Mesenchymal stem cell (in vitro differentiated cells and primary cell): ENCODE results near the gene NID1.
"Not testable (repeated sequence)": the region's sequence is repeated elsewhere in the genome, so short reads cannot be mapped to it uniquely, and the experiment has no call there.

ENCODE experiments used
- DNase-seq: peaks from one replicate; pipeline ENCODE4 v3.0.0-alpha.2; 2013
- H2AFZ ChIP-seq: one replicate; pipeline ENCODE4 v1.6.1; 2013; ENCODE audit warnings: low read depth, mild to moderate bottlenecking, control low read depth, inconsistent platforms, low read length, moderate library complexity
- H2AK5ac ChIP-seq: 2 replicates; pipeline ENCODE4 v1.6.1; 2013; ENCODE audit warnings: low read length, moderate library complexity, mild to moderate bottlenecking, inconsistent platforms; ENCODE audit not compliant: severe bottlenecking
- H2BK120ac ChIP-seq: one replicate; pipeline ENCODE4 v1.6.1; 2013; ENCODE audit warnings: low read depth, mild to moderate bottlenecking, inconsistent platforms, low read length, moderate library complexity
- H2BK12ac ChIP-seq, 2 experiments: one replicate each; pipeline ENCODE4 v1.6.1; 2013; ENCODE audit warnings: inconsistent platforms in 2 of 2, low read length in 2 of 2, mild to moderate bottlenecking in 2 of 2, moderate library complexity in 2 of 2, control low read depth in 1 of 2
- H2BK15ac ChIP-seq: one replicate; pipeline ENCODE4 v1.6.1; 2013; ENCODE audit warnings: mild to moderate bottlenecking, low read depth, inconsistent platforms; ENCODE audit not compliant: poor library complexity, severe bottlenecking
- H2BK5ac ChIP-seq: 2 replicates; pipeline ENCODE4 v1.6.1; 2013; ENCODE audit warnings: low read depth, mild to moderate bottlenecking, low read length, control low read depth, inconsistent platforms; ENCODE audit not compliant: poor library complexity, severe bottlenecking
- H3K14ac ChIP-seq, 2 experiments: one replicate each; pipeline ENCODE4 v1.6.1; 2013; ENCODE audit warnings: inconsistent platforms in 2 of 2, low read length in 2 of 2, control low read depth in 1 of 2, mild to moderate bottlenecking in 1 of 2, moderate library complexity in 1 of 2
- H3K18ac ChIP-seq, 2 experiments: one replicate each; pipeline ENCODE4 v1.6.1; 2013; ENCODE audit warnings: inconsistent platforms in 2 of 2, low read length in 2 of 2, control low read depth in 1 of 2, low read depth in 1 of 2, mild to moderate bottlenecking in 1 of 2
- H3K23ac ChIP-seq, 2 experiments: one replicate each; pipeline ENCODE4 v1.6.1; 2013; ENCODE audit warnings: inconsistent platforms in 2 of 2, low read length in 2 of 2, mild to moderate bottlenecking in 2 of 2, moderate library complexity in 2 of 2, control low read depth in 1 of 2
- H3K27ac ChIP-seq: 2 replicates; pipeline ENCODE4 v1.5.1; 2013; ENCODE audit warnings: mild to moderate bottlenecking, moderate library complexity, low read length, control low read depth, inconsistent platforms; ENCODE audit not compliant: poor library complexity, severe bottlenecking
- H3K27me3 ChIP-seq, 2 experiments: 2 replicates each; pipeline versions ENCODE4 v1.6.1 to v1.7.0; 2013; ENCODE audit warnings: low read length in 2 of 2, mild to moderate bottlenecking in 2 of 2, moderate library complexity in 2 of 2, control low read depth in 1 of 2, inconsistent platforms in 1 of 2; ENCODE audit not compliant: control insufficient read depth in 1 of 2, insufficient read depth in 1 of 2
- H3K36me3 ChIP-seq, 2 experiments: 2 replicates each; pipeline versions ENCODE4 v1.6.1 to v1.7.0; 2013; ENCODE audit warnings: low read length in 2 of 2, control low read depth in 1 of 2, inconsistent platforms in 1 of 2, low read depth in 1 of 2, mild to moderate bottlenecking in 1 of 2; ENCODE audit not compliant: insufficient read depth in 2 of 2, control insufficient read depth in 1 of 2
- H3K4ac ChIP-seq, 2 experiments: one replicate each; pipeline ENCODE4 v1.6.1; 2013; ENCODE audit warnings: inconsistent platforms in 2 of 2, low read length in 2 of 2, mild to moderate bottlenecking in 2 of 2, moderate library complexity in 2 of 2, control low read depth in 1 of 2, low read depth in 1 of 2
- H3K4me1 ChIP-seq: 2 replicates; pipeline ENCODE4 v1.6.1; 2013; ENCODE audit warnings: low read depth, low read length, control low read depth; ENCODE audit not compliant: control insufficient read depth, insufficient read depth
- H3K4me2 ChIP-seq: 2 replicates; pipeline ENCODE4 v1.6.1; 2013; ENCODE audit warnings: low read length, mild to moderate bottlenecking, inconsistent platforms; ENCODE audit not compliant: poor library complexity, severe bottlenecking
- H3K4me3 ChIP-seq, 2 experiments: 2 replicates each; pipeline versions ENCODE4 v1.5.1 to v1.7.0; 2013; ENCODE audit warnings: low read length in 2 of 2, mild to moderate bottlenecking in 2 of 2, control low read depth in 1 of 2, low read depth in 1 of 2; ENCODE audit not compliant: insufficient read depth in 1 of 2
- H3K79me1 ChIP-seq: replicated peaks from 2 replicates; pipeline ENCODE4 v1.6.1; 2013; ENCODE audit warnings: mild to moderate bottlenecking, control low read depth, low read length, inconsistent platforms; ENCODE audit not compliant: poor library complexity, severe bottlenecking
- H3K9ac ChIP-seq: 2 replicates; pipeline ENCODE4 v1.7.0; 2013; ENCODE audit warnings: mild to moderate bottlenecking, low read length, moderate library complexity
- H3K9me3 ChIP-seq: 2 replicates; pipeline ENCODE4 v1.7.0; 2013; ENCODE audit warnings: mild to moderate bottlenecking, low read length; ENCODE audit not compliant: control insufficient read depth
- H4K8ac ChIP-seq: one replicate; pipeline ENCODE4 v1.6.1; 2013; ENCODE audit warnings: inconsistent platforms, mild to moderate bottlenecking, low read length, moderate library complexity
- H4K91ac ChIP-seq: one replicate; pipeline ENCODE4 v1.6.1; 2013; ENCODE audit warnings: mild to moderate bottlenecking, low read length, inconsistent platforms
- WGBS: methylation state at CpG from one replicate; pipeline ENCODE4 v1.1.7; 2013; ENCODE audit warnings: mixed read lengths; 5-methylcytosine and 5-hydroxymethylcytosine counted together

Gene NID1

GRCh38 chr1:236079703-236080102 is 14.8 kb upstream of the NID1 start:
- H4K8ac ChIP-seq, result no peak overlapping the region
- no peak overlapping the region for H3K23ac ChIP-seq
- H3K27ac ChIP-seq, result no peak overlapping the region
- no peak overlapping the region for H3K4me3 ChIP-seq
- H3K9me3 ChIP-seq, result no peaks in the 10 kb centered on the region
- no peak overlapping the region for H4K91ac ChIP-seq
- no peak overlapping the region for H2BK12ac ChIP-seq
- no peaks in the 10 kb centered on the region for H3K27me3 ChIP-seq
- no peak overlapping the region for H2AK5ac ChIP-seq
- no peak overlapping the region for H2BK5ac ChIP-seq
- no peak for DNase-seq
- no peak overlapping the region for H3K4ac ChIP-seq
- H3K14ac ChIP-seq, result no peak overlapping the region
- 95% methylated on average over 4 of the region's 5 CpGs for WGBS
- H3K79me1 ChIP-seq, result no peaks in the 10 kb centered on the region
- no peak overlapping the region for H3K4me2 ChIP-seq
- no peaks in the 10 kb centered on the region for H3K36me3 ChIP-seq
- no peaks in the 10 kb centered on the region for H3K4me1 ChIP-seq
- no peak overlapping the region for H3K9ac ChIP-seq
- no peak overlapping the region for H2BK15ac ChIP-seq
- no peak overlapping the region for H3K18ac ChIP-seq
- H2AFZ ChIP-seq, result no peak overlapping the region
- no peak overlapping the region for H2BK120ac ChIP-seq

GRCh38 chr1:236078993-236079392 is 14.1 kb upstream of the NID1 start:
- H2AK5ac ChIP-seq, result no peak overlapping the region
- H3K27me3 ChIP-seq, result no peaks in the 10 kb centered on the region
- no peak overlapping the region for H3K9ac ChIP-seq
- WGBS, result 94% methylated on average over 2 of the region's 2 CpGs
- no peak for DNase-seq
- H2AFZ ChIP-seq, result no peak overlapping the region
- no peak overlapping the region for H3K14ac ChIP-seq
- H2BK15ac ChIP-seq, result no peak overlapping the region
- H3K18ac ChIP-seq, result no peak overlapping the region
- no peak overlapping the region for H2BK120ac ChIP-seq
- no peaks in the 10 kb centered on the region for H3K4me1 ChIP-seq
- H2BK12ac ChIP-seq, result no peak overlapping the region
- no peaks in the 10 kb centered on the region for H3K36me3 ChIP-seq
- H2BK5ac ChIP-seq, result no peak overlapping the region
- no peak overlapping the region for H3K4ac ChIP-seq
- no peak overlapping the region for H4K8ac ChIP-seq
- H3K4me2 ChIP-seq, result no peak overlapping the region
- no peaks in the 10 kb centered on the region for H3K79me1 ChIP-seq
- H3K9me3 ChIP-seq, result no peaks in the 10 kb centered on the region
- H3K4me3 ChIP-seq, result no peak overlapping the region
- H3K27ac ChIP-seq, result no peak overlapping the region
- no peak overlapping the region for H3K23ac ChIP-seq
- H4K91ac ChIP-seq, result no peak overlapping the region

- not testable (repeated sequence) for H2BK120ac ChIP-seq, H3K4me1 ChIP-seq, H2AK5ac ChIP-seq, H3K14ac ChIP-seq, H2BK5ac ChIP-seq, H3K18ac ChIP-seq, H3K27ac ChIP-seq, H3K4me3 ChIP-seq, H3K9ac ChIP-seq, H4K91ac ChIP-seq, DNase-seq, H3K79me1 ChIP-seq, H2AFZ ChIP-seq, H3K4me2 ChIP-seq, H3K4ac ChIP-seq, H3K9me3 ChIP-seq, H3K23ac ChIP-seq, H3K36me3 ChIP-seq, H2BK15ac ChIP-seq, H3K27me3 ChIP-seq, H2BK12ac ChIP-seq, H4K8ac ChIP-seq
- WGBS, result 100% methylated on average over 1 of the region's 4 CpGs
Observed at GRCh38 chr1:236078077-236078476, 13.2 kb upstream of the NID1 start.

GRCh38 chr1:236075848-236076247 is 11.0 kb upstream of the NID1 start:
- no peak overlapping the region for H2BK12ac ChIP-seq
- H3K4me1 ChIP-seq, result no peaks in the 10 kb centered on the region
- H3K27me3 ChIP-seq, result no peaks in the 10 kb centered on the region
- no peak overlapping the region for H3K27ac ChIP-seq
- H2BK120ac ChIP-seq, result no peak overlapping the region
- DNase-seq, result no peak
- no peak overlapping the region for H3K14ac ChIP-seq
- H3K18ac ChIP-seq, result no peak overlapping the region
- no peak overlapping the region for H3K4me2 ChIP-seq
- H3K4me3 ChIP-seq, result no peak overlapping the region
- no peak overlapping the region for H4K91ac ChIP-seq
- peaks cover under 1% of the 10 kb centered on the region for H3K9me3 ChIP-seq
- no peak overlapping the region for H2AFZ ChIP-seq
- H3K36me3 ChIP-seq, result no peaks in the 10 kb centered on the region
- no peaks in the 10 kb centered on the region for H3K79me1 ChIP-seq
- no peak overlapping the region for H4K8ac ChIP-seq
- no peak overlapping the region for H2BK15ac ChIP-seq
- no peak overlapping the region for H2BK5ac ChIP-seq
- H3K4ac ChIP-seq, result no peak overlapping the region
- H3K9ac ChIP-seq, result no peak overlapping the region
- H3K23ac ChIP-seq, result no peak overlapping the region
- WGBS, result 93% methylated on average over 4 of the region's 4 CpGs
- no peak overlapping the region for H2AK5ac ChIP-seq
